ENCODE data around the gene ANK3. TPM values are rescaled to one million over a fixed set of nuclear protein-coding genes. Genes with fewer than 3 reads are reported as not detected.

Gene ANK3
- total and polyA plus RNA-seq, 3 donors from 2014 or later, result 23.5 to 39.9 (median 38.6) TPM

DNA sequence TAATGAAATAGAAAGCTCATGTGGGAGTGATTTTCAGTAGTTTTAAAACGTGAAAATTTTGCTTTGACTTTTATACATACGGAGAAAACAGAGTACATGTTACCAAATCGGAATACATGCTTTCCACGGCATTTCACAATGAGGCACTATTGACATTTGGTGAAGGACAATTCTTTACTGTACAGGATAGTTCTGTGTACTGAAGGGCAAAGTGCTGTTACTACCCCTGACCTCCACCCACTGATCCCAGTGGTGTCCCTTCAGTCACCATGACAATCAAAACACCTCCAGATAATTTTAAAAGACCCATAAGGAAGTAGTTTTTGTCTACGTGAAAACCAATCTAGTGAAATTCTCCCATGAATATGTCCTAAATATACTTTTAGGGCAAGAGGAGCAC, 33.1 kb upstream of the ANK3 start:
- H3K4me3 ChIP-seq, result no peak overlapping the region
- H3K9me3 ChIP-seq, result no peaks in the 10 kb centered on the region
- no peak for TF ChIP-seq POLR2A (IDR thresholded peaks at IDR 0.05)
- TF ChIP-seq, protein P1, sequence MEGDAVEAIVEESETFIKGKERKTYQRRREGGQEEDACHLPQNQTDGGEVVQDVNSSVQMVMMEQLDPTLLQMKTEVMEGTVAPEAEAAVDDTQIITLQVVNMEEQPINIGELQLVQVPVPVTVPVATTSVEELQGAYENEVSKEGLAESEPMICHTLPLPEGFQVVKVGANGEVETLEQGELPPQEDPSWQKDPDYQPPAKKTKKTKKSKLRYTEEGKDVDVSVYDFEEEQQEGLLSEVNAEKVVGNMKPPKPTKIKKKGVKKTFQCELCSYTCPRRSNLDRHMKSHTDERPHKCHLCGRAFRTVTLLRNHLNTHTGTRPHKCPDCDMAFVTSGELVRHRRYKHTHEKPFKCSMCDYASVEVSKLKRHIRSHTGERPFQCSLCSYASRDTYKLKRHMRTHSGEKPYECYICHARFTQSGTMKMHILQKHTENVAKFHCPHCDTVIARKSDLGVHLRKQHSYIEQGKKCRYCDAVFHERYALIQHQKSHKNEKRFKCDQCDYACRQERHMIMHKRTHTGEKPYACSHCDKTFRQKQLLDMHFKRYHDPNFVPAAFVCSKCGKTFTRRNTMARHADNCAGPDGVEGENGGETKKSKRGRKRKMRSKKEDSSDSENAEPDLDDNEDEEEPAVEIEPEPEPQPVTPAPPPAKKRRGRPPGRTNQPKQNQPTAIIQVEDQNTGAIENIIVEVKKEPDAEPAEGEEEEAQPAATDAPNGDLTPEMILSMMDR (IDR thresholded peaks at IDR 0.05), result no peak
- 62 to 66% methylated on average over 5 of the region's 5 CpGs for WGBS, 2 donors
- no peaks in the 10 kb centered on the region for H3K27me3 ChIP-seq
- intact Hi-C loops (cut with DNase I; ENCODE audit: low total_unique reads), result no loop called here
- H3K36me3 ChIP-seq (ENCODE audit: low read depth, missing control alignments), result no peaks in the 10 kb centered on the region
- H3K4me1 ChIP-seq, result no peaks in the 10 kb centered on the region
- no peak for DNase-seq
- no peak overlapping the region for H3K27ac ChIP-seq

DNA sequence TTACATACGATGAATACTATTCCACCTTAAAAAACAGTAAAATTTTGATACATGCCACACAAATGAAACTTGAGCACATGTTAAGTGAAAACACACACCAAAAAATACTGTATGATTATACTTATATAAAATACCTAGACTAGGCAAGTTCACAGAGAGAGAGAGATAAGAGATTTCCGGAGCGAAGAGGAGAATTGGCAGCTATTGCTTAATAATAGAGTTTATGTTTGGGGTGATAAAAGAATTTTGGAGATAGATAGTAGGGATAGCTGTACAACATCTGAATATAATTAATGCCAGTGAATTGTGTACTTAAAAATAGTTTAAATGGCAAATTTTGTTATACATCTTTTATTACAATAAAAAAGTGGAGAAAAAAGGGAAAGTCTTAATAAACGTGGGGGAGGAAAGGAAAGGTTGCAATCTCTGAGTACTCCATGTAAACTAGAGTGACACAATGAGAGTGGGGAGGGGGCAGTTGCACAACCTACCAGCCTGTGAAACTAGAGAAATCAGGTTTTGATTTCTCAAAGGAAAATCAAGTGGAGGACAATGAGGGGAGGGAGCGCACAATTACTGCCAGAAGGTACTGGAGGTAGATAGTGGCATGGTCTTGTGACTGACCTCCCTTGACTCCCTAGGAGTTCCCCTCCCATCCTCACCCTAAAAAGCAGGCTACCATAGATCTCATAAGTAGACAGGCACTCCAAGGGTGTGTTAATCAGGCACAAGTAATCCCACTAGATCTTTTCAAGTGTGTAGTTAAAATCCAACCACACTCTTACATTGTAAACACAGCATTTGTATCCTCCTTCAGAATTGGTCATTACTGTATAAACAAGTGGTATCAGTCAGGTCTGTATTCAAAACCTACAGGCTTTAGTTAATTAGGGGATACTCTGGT, 31.6 kb upstream of the ANK3 start:
- intact Hi-C loops (cut with DNase I; ENCODE audit: low total_unique reads), result no loop called here
- H3K4me3 ChIP-seq, result no peak overlapping the region
- H3K36me3 ChIP-seq (ENCODE audit: low read depth, missing control alignments), result no peaks in the 10 kb centered on the region
- no peaks in the 10 kb centered on the region for H3K4me1 ChIP-seq
- no peaks in the 10 kb centered on the region for H3K9me3 ChIP-seq
- no peak overlapping the region for H3K27ac ChIP-seq
- no peaks in the 10 kb centered on the region for H3K27me3 ChIP-seq
- no peak for DNase-seq
- TF ChIP-seq POLR2A (IDR thresholded peaks at IDR 0.05), result no peak
- TF ChIP-seq, protein P1 (IDR thresholded peaks at IDR 0.05), result no peak
- 67 to 71% methylated on average over 5 of the region's 5 CpGs for WGBS, 2 donors

DNA sequence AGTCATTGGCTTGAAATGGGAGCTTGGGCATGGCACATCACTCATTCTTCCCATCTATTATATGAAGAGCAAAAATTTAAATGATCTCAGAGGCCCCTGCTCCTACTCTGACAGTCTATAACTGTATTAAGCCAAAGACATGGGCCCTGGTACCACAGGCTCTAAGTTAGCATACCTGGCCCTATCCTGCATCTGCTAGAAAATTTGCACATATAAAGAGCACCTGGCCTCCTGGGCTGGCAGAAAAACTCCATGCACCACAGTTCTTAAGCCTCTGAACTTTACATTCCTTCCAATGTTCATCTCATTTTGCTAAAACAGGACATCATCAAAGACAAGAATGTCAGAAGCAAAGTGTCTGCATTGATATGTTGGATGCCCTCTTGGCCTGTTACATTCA, 29.6 kb upstream of the ANK3 start:
- H3K9me3 ChIP-seq, result no peaks in the 10 kb centered on the region

DNA sequence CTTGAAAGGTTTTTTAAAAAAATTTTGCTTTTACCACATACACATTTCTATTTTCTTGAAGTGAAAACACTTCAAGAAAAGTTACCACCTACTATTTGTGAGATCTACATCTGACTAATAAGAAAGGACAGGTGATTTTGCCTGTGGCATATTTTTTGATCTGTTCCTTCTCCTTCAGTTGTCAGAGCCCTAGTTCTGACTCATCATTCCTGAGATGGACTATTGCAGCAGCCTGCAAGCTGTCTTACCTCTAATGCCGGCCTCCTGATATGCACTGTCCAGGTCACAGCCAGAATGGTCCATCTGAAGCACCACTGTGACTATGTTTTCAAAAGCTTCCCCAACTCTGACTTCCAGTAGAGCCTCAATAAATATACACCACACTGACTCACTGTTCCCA, 28.2 kb upstream of the ANK3 start:
- TF ChIP-seq, protein P1 (IDR thresholded peaks at IDR 0.05), result no peak
- no peak for TF ChIP-seq POLR2A (IDR thresholded peaks at IDR 0.05)
- Histone ChIP-seq H3K4me1 (no peaks in the 10 kb centered on the region), H3K27me3 (no peaks in the 10 kb centered on the region), H3K4me3 (no peak overlapping the region), H3K27ac (no peak overlapping the region), H3K9me3 (no peaks in the 10 kb centered on the region), H3K36me3 (ENCODE audit: low read depth, missing control alignments) (no peaks in the 10 kb centered on the region)
- 82 to 88% methylated on average over 1 of the region's 1 CpG for WGBS, 2 donors
- intact Hi-C loops (cut with DNase I; ENCODE audit: low total_unique reads), result no loop called here
- no peak for DNase-seq

More for the DNA sequence above, 29.6 kb upstream of the ANK3 start:
- H3K27me3 ChIP-seq, result no peaks in the 10 kb centered on the region
- no peaks in the 10 kb centered on the region for H3K36me3 ChIP-seq (ENCODE audit: low read depth, missing control alignments)
- H3K4me1 ChIP-seq, result no peaks in the 10 kb centered on the region
- DNase-seq, result no peak
- intact Hi-C loops (cut with DNase I; ENCODE audit: low total_unique reads), result no loop called here
- no peak for TF ChIP-seq POLR2A (IDR thresholded peaks at IDR 0.05)
- TF ChIP-seq, protein P1 (IDR thresholded peaks at IDR 0.05), result no peak
- H3K27ac ChIP-seq, result no peak overlapping the region
- H3K4me3 ChIP-seq, result no peak overlapping the region

GRCh38 chr10:60417024-60417423, 27.3 kb upstream of the ANK3 start:
- H3K4me3 ChIP-seq, result no peak overlapping the region
- intact Hi-C loops (cut with DNase I; ENCODE audit: low total_unique reads), result no loop called here
- 74 to 76% methylated on average over 2 of the region's 2 CpGs for whole genome bisulfite sequencing, 2 donors
- H3K4me1 ChIP-seq, result no peaks in the 10 kb centered on the region
- H3K27me3 ChIP-seq, result no peaks in the 10 kb centered on the region
- no peaks in the 10 kb centered on the region for H3K36me3 ChIP-seq (ENCODE audit: low read depth, missing control alignments)
- no peaks in the 10 kb centered on the region for H3K9me3 ChIP-seq
- DNase-seq, result no peak
- TF ChIP-seq, protein P1 (IDR thresholded peaks at IDR 0.05), result no peak
- TF ChIP-seq POLR2A (IDR thresholded peaks at IDR 0.05), result no peak
- no peak overlapping the region for H3K27ac ChIP-seq

All from testis (tissue), 3 donors.